Measurements from ENCODE around the gene PDZD7.

Gene PDZD7

DNA sequence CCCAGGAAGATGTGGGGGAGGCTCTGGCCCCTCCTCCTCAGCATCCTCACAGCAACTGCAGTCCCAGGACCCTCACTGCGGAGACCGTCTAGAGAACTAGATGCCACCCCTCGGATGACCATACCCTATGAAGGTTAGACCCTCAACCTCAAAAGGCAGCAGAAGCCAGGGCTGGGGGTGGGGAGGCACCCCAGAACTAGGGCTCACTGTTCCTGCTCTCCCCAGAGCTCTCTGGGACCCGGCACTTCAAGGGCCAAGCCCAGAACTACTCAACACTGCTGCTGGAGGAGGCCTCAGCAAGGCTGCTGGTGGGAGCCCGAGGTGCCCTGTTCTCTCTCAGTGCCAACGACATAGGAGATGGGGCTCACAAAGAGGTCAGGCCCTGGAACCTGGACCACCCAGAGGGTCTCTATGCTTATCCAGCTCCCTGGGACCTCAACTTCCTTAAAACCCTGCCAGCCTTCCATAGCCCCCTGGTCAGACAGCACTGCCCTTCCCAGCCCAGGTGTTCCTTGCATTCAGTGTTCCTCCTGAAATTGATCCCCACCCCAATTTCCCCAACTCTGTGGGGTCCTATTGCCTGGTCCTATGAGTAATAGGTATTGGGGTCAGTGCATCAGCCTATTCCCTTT, 57.9 kb downstream of the PDZD7 start:
- Histone ChIP-seq H3K4me1 (peaks cover 10 to 16% (median 13%) of the 10 kb centered on the region in 10 experiments), H3K27me3 (peaks cover 0 to 12% (median 0%) of the 10 kb centered on the region in 11 experiments; a peak in 8 of 22 replicates), H3K9me3 (replicated peaks in 1 of 11) (no peaks in the 10 kb centered on the region), H3K4me3 (no peak overlapping the region), H3K27ac (no peak overlapping the region), H4K20me1 (peaks cover 0 to 15% (median 0%) of the 10 kb centered on the region in 11 experiments; a peak in 3 of 22 replicates), H3K9ac (no peak overlapping the region), H3K36me3 (peaks cover 0 to 7% (median 0%) of the 10 kb centered on the region in 11 experiments; a peak in 5 of 22 replicates), H3K4me2 (no peak overlapping the region)
- TF ChIP-seq Cebpa-rat (IDR thresholded peaks at IDR 0.05) = no peak

DNA sequence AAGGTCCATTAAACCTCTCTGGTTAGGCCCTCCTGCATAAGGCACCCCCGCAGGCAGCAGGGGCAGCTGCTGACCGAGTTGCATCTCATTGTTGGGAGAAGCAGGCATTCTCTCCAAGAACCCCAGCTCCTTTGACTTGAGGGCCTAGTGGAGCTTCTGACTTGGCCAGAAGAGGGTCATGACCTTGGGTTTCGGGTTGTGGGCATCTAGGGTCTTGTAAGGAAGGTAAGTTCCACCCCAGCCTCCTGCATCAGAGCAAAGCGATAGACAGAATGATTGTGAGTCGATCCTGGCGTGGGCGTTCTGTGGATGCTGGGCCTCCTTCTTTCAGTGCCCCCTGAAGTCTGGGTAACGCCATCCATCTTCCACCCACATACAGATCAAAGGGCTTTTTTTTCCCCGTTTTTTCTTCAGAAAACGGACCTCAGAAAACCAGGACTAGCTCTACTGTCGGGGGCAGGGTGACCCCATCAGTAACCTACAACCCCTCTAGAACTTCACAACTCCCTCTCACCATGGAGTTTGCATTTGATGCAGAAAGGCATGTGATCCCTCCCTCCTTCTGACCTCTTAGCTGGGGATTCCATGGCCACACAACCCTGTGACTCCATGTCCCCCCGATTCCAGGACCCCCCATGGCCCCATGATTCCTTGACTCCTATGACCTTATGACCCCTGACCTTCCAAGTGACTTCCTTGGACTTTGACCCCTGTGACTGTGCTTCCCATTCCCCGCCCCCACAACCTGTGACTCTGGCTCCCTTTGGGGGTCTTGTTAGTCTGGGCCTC, 58.6 kb downstream of the PDZD7 start:
- Histone ChIP-seq H3K27me3 (peaks cover 0 to 12% (median 0%) of the 10 kb centered on the region in 11 experiments; a peak in 8 of 22 replicates), H3K4me2 (no peak overlapping the region), H4K20me1 (peaks cover 0 to 12% (median 0%) of the 10 kb centered on the region in 11 experiments; a peak in 3 of 22 replicates), H3K4me3 (no peak overlapping the region), H3K9ac (no peak overlapping the region), H3K4me1 (peaks cover 10 to 18% (median 13%) of the 10 kb centered on the region in 10 experiments), H3K27ac (no peak overlapping the region), H3K36me3 (peaks cover 0 to under 1% (median 0%) of the 10 kb centered on the region in 11 experiments; a peak in 1 of 22 replicates), H3K9me3 (replicated peaks in 1 of 11) (no peaks in the 10 kb centered on the region)
- TF ChIP-seq Cebpa-rat (IDR thresholded peaks at IDR 0.05) = no peak

DNA sequence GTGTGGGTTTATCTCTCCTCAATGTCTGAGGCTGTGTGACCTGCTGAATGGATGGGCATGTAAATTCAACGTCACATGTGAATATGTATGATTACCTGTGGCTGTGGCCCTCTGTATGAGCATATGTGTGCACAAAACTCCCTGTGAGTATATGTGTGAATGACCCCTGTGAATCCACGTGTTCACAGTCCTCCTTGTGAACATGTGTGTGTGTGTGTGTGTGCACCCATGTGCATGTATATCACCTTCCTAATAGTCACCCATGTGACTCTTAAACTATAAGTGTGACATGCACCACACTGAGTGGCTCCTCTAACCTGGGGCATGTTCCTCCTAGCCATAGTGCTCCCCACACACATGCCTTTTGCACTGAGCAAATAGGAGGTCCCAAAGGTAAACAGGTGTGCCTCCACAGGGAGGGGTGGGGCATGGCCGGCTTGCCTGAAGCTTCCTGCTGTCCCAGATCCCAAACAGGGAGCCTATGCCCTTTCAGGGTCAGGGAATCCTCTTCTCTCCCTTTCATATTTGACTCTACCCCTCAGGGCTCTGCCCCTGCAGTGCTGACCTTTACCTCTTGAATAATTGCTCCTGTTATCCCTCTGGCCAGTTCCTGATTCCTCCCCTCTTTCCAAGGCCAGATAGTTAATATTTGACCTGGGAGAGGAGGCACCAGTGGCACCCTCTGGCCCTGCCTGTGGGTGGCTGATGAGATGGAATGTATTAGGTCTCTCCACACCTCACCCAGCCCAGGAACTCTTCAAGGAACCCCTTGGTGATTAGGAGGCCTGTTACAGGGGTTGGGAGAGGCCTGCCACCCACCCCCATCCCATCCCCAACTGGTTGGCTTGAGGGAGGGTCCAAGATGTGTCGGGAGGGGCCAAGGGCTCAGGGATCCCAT, 59.8 kb downstream of the PDZD7 start:
- no peak for TF ChIP-seq Cebpa-rat (IDR thresholded peaks at IDR 0.05)
- Histone ChIP-seq H3K4me3 (no peak overlapping the region), H3K9ac (no peak overlapping the region)

DNA sequence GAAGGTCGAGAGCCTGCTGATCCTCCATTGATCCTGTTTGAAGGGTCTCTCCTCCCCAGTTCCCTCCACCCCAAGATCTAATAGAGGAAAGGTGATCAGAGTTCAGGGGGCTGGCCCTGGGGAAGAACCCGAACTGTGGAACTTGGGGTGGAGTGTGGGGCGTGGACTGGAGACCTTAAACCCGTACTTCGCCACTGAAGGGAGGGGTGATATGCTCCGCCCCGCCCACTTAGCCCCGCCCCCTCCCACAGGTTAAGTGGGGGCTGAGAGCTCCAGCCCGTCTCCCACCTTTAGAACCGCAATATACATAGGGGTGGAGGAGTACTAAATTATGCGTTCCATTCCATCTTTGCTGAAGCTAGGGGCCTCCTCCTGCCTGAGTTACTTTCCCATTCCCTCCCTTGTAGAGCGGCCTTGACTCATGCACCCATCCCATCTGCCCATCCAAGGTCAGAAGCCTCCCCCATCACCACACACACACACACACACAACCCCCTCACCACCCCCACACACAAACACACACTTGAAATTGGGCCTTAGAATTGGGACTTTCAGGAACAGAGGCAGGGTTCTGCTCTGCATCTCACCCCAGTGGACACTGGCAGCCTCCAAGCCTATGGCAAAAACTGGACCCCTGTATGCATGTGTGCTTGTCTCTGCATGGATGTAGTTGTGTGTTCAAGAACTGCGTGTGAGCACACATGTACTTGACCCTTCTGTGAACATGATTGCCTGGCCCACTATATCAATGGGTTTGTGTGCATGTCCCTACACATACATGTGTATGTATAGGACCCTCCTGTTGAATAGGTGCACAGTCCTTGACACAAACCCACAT, 60.6 kb downstream of the PDZD7 start:
- peak overlapping the region; percentile 56 to 75 (median 66) for H3K4me3 ChIP-seq
- H3K27ac ChIP-seq = no peak overlapping the region
- peak overlapping the region in 9 of 11 experiments; percentile 56 to 80 (median 72); a peak in 14 of 22 replicates for H3K9ac ChIP-seq
- peaks cover 0 to 12% (median 0%) of the 10 kb centered on the region in 11 experiments; a peak in 8 of 22 replicates for H3K27me3 ChIP-seq
- H4K20me1 ChIP-seq = peaks cover 0 to 12% (median 0%) of the 10 kb centered on the region in 11 experiments; a peak in 3 of 22 replicates
- peaks cover 10 to 18% (median 13%) of the 10 kb centered on the region in 10 experiments for H3K4me1 ChIP-seq
- H3K4me2 ChIP-seq = peak overlapping the region; percentile 96 to 100 (median 99)
- H3K9me3 ChIP-seq (replicated peaks in 1 of 11) = no peaks in the 10 kb centered on the region
- H3K36me3 ChIP-seq = peaks cover 5 to 20% (median 16%) of the 10 kb centered on the region in 11 experiments; a peak in 18 of 22 replicates
- TF ChIP-seq Cebpa-rat (IDR thresholded peaks at IDR 0.05) = no peak

More for the DNA sequence above, 59.8 kb downstream of the PDZD7 start:
- peaks cover 10 to 18% (median 13%) of the 10 kb centered on the region in 10 experiments for H3K4me1 ChIP-seq
- H3K27ac ChIP-seq = no peak overlapping the region
- peaks cover 0 to 12% (median 8%) of the 10 kb centered on the region in 11 experiments; a peak in 11 of 22 replicates for H3K36me3 ChIP-seq
- no peak overlapping the region for H3K4me2 ChIP-seq
- peaks cover 0 to 12% (median 0%) of the 10 kb centered on the region in 11 experiments; a peak in 8 of 22 replicates for H3K27me3 ChIP-seq
- no peaks in the 10 kb centered on the region for H3K9me3 ChIP-seq (replicated peaks in 1 of 11)
- peaks cover 0 to 12% (median 0%) of the 10 kb centered on the region in 11 experiments; a peak in 3 of 22 replicates for H4K20me1 ChIP-seq

DNA sequence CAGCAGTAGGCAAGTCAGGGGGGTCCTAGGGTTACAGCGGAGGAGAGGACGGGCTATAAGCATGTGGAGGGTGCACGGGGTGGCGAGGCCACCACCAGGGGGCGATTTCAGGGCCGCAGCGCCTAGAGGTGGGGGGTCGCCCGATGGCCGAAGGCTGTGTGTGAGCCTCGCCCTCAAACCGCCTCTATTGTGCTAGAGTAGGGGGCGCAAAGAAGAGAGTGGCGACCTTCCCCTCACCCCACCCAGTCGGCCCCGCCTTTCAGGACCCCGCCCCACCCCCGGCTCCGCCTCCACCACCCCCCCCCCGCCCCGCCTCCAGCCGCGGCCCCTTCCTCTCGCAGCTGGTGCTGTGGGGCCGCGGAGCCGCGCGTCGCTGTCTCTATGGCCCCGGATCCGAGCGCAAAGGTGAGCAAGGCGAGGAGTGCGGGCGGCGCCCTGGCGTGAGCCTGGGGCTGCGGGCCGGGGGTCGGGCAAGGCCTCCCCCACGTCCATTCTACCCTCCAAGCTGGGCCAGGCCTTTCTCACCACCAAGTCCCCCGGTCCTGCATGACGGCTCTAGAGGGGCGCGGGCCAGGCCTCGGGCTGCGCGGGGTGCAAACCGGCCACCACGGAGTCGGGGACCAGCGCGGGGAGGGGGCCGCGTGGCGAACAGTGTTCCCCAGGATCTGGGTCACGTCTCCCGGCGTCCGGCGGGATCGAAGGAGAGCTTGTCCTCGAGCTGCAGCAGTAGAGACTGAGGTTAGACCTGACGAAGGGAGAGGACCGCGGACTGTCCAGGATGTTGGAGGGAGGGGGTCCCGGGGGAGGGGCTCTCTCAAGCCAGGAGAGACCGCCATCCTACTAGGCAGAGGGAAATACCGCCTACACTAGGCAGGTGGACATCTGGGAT, 61.5 kb downstream of the PDZD7 start, which contains the start of gene SEMA4G:
SEMA4G (plus strand) TSS at position 318 of the 889 bp plus-strand sequence. CDS start 3,409 bp downstream, outside the sequence.
- H3K36me3 ChIP-seq = peaks cover 6 to 29% (median 24%) of the 10 kb centered on the region in 11 experiments; a peak in 21 of 22 replicates
- peak within 1 kb of the TSS; percentile 56 to 80 (median 72); a peak in 20 of 22 replicates for H3K9ac ChIP-seq
- peak within 1 kb of the TSS; percentile 96 to 100 (median 99) for H3K4me2 ChIP-seq
- no peaks in the 10 kb centered on the region for H3K9me3 ChIP-seq (replicated peaks in 1 of 11)
- H3K4me1 ChIP-seq = peaks cover 10 to 18% (median 13%) of the 10 kb centered on the region in 10 experiments
- H3K27me3 ChIP-seq = peaks cover 0 to 12% (median 0%) of the 10 kb centered on the region in 11 experiments; a peak in 8 of 22 replicates
- peaks cover 0 to 12% (median 0%) of the 10 kb centered on the region in 11 experiments; a peak in 3 of 22 replicates for H4K20me1 ChIP-seq
- H3K27ac ChIP-seq = peak within 1 kb of the TSS in 4 of 11 experiments; percentile 5 to 48 (median 35); a peak in 4 of 22 replicates
- no peak for TF ChIP-seq Cebpa-rat (IDR thresholded peaks at IDR 0.05)
- peak within 1 kb of the TSS; percentile 56 to 75 (median 66) for H3K4me3 ChIP-seq

DNA sequence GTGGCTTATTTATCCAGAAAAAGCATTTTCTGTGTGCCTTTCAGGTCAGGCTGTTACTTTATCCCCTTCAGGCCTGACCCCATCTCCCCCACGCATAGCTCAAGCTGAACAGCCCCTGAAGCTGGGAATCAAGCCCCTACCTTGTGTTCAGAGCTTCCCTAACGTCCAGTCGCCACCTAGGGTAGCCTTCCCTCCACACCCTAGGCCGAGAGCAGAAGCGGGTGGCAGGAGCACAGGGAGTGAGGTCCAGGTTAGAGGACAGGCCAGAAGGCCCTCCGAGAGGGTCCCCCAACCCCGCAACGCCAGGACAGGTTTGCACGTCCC, 62.1 kb downstream of the PDZD7 start:
- H3K9ac ChIP-seq = peak overlapping the region in 10 of 11 experiments; percentile 30 to 70 (median 54); a peak in 12 of 22 replicates

More for the DNA sequence above, 62.1 kb downstream of the PDZD7 start:
- Histone ChIP-seq H3K27me3 (peaks cover 0 to 12% (median 0%) of the 10 kb centered on the region in 11 experiments; a peak in 8 of 22 replicates), H3K9me3 (replicated peaks in 1 of 11) (no peaks in the 10 kb centered on the region), H3K4me3 (peak overlapping the region; percentile 56 to 75 (median 66)), H3K36me3 (peaks cover 10 to 35% (median 30%) of the 10 kb centered on the region in 11 experiments; a peak in 21 of 22 replicates), H3K4me1 (peaks cover 10 to 18% (median 13%) of the 10 kb centered on the region in 10 experiments), H4K20me1 (peaks cover 0 to 12% (median 0%) of the 10 kb centered on the region in 11 experiments; a peak in 5 of 22 replicates), H3K27ac (no peak overlapping the region), H3K4me2 (peak overlapping the region; percentile 96 to 100 (median 99))
- no peak for TF ChIP-seq Cebpa-rat (IDR thresholded peaks at IDR 0.05)

All from BLaER1 treated with 17β-estradiol and CSF1 and Interleukin-3, amounts not matched to agents 10 nM and 100 nM (cell line).